ENCODE measurements around the gene CLECL1.

DNA sequence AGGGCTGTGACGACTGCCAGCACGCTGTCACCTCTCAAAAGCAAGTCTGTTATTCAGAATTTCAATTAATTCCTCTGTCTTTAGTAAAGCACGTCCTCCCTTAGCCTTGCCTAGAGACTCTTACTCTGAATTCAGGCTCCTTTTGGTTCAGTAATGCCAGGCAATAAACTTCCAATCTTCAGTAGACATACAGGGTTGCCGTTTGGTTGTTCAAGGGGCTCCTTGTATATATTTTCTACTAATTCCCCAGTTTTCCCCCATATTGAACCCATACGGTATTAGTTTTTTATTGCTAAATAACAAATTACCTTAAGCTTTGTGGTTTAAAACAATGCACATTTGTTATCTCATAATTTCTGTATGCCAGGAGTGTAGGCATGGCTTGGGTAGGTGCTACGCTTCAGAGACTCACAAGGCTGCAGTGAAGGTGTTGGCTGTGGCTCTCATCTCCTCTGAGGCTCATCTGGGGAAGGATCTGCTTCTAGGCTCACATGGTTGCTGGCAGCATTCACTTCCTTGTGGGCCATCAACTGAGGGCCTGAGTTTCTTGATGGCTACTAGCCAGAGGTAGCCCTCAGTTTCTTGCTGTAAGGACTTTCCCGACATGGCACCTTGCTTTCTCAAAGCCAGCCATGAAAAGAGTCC is 7.3 kb upstream of the CLECL1 start:
- TF ChIP-seq, protein P1, sequence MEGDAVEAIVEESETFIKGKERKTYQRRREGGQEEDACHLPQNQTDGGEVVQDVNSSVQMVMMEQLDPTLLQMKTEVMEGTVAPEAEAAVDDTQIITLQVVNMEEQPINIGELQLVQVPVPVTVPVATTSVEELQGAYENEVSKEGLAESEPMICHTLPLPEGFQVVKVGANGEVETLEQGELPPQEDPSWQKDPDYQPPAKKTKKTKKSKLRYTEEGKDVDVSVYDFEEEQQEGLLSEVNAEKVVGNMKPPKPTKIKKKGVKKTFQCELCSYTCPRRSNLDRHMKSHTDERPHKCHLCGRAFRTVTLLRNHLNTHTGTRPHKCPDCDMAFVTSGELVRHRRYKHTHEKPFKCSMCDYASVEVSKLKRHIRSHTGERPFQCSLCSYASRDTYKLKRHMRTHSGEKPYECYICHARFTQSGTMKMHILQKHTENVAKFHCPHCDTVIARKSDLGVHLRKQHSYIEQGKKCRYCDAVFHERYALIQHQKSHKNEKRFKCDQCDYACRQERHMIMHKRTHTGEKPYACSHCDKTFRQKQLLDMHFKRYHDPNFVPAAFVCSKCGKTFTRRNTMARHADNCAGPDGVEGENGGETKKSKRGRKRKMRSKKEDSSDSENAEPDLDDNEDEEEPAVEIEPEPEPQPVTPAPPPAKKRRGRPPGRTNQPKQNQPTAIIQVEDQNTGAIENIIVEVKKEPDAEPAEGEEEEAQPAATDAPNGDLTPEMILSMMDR (conservative IDR thresholded peaks at IDR 0.05) = no peak
- no peak for TF ChIP-seq ZFX (IDR thresholded peaks at IDR 0.05)

Data from C4-2B (cell line).